PC-9 (cell line): ENCODE measurements around the gene CBR4. TPM values are rescaled to one million over a fixed set of nuclear protein-coding genes. Genes with fewer than 3 reads are reported as not detected.
A peak's percentile ranks its signal among the peaks of the same experiment; 100 is the strongest.

ENCODE experiments used
- BruUV-seq: library from RNA; stranded (reverse); fragments of 400-500 nt; replicated peaks from 2 replicates; lab custom pipeline; 2021; lab: Mats Ljungman, UMichigan
- CTCF ChIA-PET: fragments of 300-600 bp; sonication (Branson Sonifier 250); formaldehyde crosslinking; loops from one replicate; lab custom pipeline; 2022; ENCODE audit warnings: antibody characterized with exemption; lab: Charles Lee
- POLR2A ChIA-PET: fragments of 300-600 bp; sonication (Branson Sonifier 250); formaldehyde crosslinking; loops from one replicate; lab custom pipeline; 2022; ENCODE audit warnings: antibody characterized with exemption; ENCODE audit not compliant: unreplicated experiment; lab: Charles Lee
- DNase-seq, 2 experiments: peaks; one replicate each; pipeline versions ENCODE4 v3.0.0 to v3.0.0-alpha.2; 2015 to 2022; ENCODE audit warnings: mixed read lengths in 1 of 2
- H2AFZ ChIP-seq: fragments of 200-600 bp; sonication (generic); 2 replicates; pipeline ENCODE4 v1.8.1; 2017; ENCODE audit warnings: antibody characterized with exemption
- H3F3A ChIP-seq: fragments of 200-600 bp; sonication (generic); 2 replicates; pipeline ENCODE4 v1.8.1; 2017; ENCODE audit warnings: antibody characterized with exemption, mild to moderate bottlenecking, low read depth; ENCODE audit not compliant: insufficient read depth
- H3K27ac ChIP-seq: fragments of 200-600 bp; sonication (generic); 2 replicates; pipeline ENCODE4 v1.6.1; 2016; ENCODE audit warnings: mixed run types
- H3K27me3 ChIP-seq: fragments of 200-600 bp; sonication (generic); 2 replicates; pipeline ENCODE4 v1.6.1; 2016; ENCODE audit warnings: low read depth, mixed run types; ENCODE audit not compliant: insufficient read depth
- H3K36me3 ChIP-seq: fragments of 200-600 bp; sonication (generic); 2 replicates; pipeline ENCODE4 v1.6.1; 2016; ENCODE audit warnings: low read depth, mixed run types
- H3K4me1 ChIP-seq: fragments of 200-600 bp; sonication (generic); replicated peaks from 2 replicates; pipeline ENCODE4 v1.6.1; 2016; ENCODE audit warnings: mixed run types; ENCODE audit not compliant: insufficient read depth
- H3K4me2 ChIP-seq: fragments of 200-600 bp; sonication (generic); 2 replicates; pipeline ENCODE4 v1.6.1; 2017; ENCODE audit warnings: mixed run types
- H3K4me3 ChIP-seq: fragments of 200-600 bp; sonication (generic); 2 replicates; pipeline ENCODE4 v1.6.1; 2016; ENCODE audit warnings: mixed run types
- H3K79me2 ChIP-seq: fragments of 200-600 bp; sonication (generic); 2 replicates; pipeline ENCODE4 v1.6.1; 2017; ENCODE audit warnings: low read depth, mixed run types
- H3K9me2 ChIP-seq: fragments of 200-600 bp; sonication (generic); 2 replicates; pipeline ENCODE4 v1.8.1; 2017; ENCODE audit warnings: mild to moderate bottlenecking; ENCODE audit not compliant: insufficient read depth
- H3K9me3 ChIP-seq: fragments of 200-600 bp; sonication (generic); 2 replicates; pipeline ENCODE4 v1.8.1; 2016; ENCODE audit warnings: low read depth; ENCODE audit not compliant: insufficient read depth
- H4K20me1 ChIP-seq: fragments of 200-600 bp; sonication (generic); 2 replicates; pipeline ENCODE4 v1.8.1; 2017; ENCODE audit not compliant: insufficient read depth
- EZH2 ChIP-seq: fragments of 200-600 bp; sonication (generic); IDR thresholded peaks from 2 replicates; pipeline ENCODE4 v1.8.0; 2017; ENCODE audit warnings: antibody characterized with exemption, low read depth
- intact Hi-C: fragments of 100-400 bp; cut with micrococcal nuclease; formaldehyde crosslinking; loops from one replicate; pipeline ENCODE4 v1.10.0; 2022; ENCODE audit not compliant: unreplicated experiment
- total RNA-seq: library from RNA; stranded (reverse); gene quantifications from 2 replicates; pipeline ENCODE4 v1.2.3, GENCODE V29; 2021
- TF ChIP-seq, protein P1 (sequence below): fragments of 200-600 bp; sonication (generic); conservative IDR thresholded peaks from 2 replicates; pipeline ENCODE4 v1.6.1; 2017; ENCODE audit warnings: mixed run types, antibody characterized with exemption, mild to moderate bottlenecking, moderate library complexity

Gene CBR4
- total RNA-seq, 1 experiment from 2014 or later = 28.9 TPM

DNA sequence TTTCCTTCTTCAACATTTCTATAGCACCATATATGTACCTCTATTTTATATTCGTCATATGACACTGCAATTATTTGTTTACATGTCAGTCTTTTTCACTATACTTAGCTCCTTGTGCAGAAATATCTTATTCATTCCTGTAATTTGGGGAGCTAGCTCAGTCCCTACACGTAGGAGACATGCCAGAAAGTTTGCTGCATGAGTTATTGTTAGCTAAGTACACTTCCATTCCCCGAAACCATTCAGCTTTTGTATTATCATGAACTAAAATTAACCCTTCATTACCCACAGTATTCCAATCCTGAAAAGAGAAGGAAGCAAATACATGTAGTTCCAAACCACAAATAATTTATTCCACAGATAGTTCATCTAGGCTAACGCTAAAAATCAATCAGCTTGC lies 10.2 kb downstream of the CBR4 start:
- Histone ChIP-seq H3K4me3 (no peak overlapping the region), H3K9me2 (no peaks in the 10 kb centered on the region), H3K27me3 (no peaks in the 10 kb centered on the region), H3F3A (no peaks in the 10 kb centered on the region), H3K9me3 (no peaks in the 10 kb centered on the region), H4K20me1 (no peaks in the 10 kb centered on the region), H2AFZ (no peak overlapping the region), H3K4me1 (no peaks in the 10 kb centered on the region), H3K27ac (no peak overlapping the region), H3K79me2 (no peaks in the 10 kb centered on the region), H3K4me2 (no peak overlapping the region), H3K36me3 (no peaks in the 10 kb centered on the region; the same call in 1 of the 2 replicates)
- no peak for DNase-seq
- intact Hi-C loops = loop anchor here (10.0 kb wide), 2 partner anchors 565 to 745 kb away; no protein-coding TSS in a partner anchor
- BruUV-seq = no TSS peak
- TF ChIP-seq EZH2 = no peak
- TF ChIP-seq, protein P1, sequence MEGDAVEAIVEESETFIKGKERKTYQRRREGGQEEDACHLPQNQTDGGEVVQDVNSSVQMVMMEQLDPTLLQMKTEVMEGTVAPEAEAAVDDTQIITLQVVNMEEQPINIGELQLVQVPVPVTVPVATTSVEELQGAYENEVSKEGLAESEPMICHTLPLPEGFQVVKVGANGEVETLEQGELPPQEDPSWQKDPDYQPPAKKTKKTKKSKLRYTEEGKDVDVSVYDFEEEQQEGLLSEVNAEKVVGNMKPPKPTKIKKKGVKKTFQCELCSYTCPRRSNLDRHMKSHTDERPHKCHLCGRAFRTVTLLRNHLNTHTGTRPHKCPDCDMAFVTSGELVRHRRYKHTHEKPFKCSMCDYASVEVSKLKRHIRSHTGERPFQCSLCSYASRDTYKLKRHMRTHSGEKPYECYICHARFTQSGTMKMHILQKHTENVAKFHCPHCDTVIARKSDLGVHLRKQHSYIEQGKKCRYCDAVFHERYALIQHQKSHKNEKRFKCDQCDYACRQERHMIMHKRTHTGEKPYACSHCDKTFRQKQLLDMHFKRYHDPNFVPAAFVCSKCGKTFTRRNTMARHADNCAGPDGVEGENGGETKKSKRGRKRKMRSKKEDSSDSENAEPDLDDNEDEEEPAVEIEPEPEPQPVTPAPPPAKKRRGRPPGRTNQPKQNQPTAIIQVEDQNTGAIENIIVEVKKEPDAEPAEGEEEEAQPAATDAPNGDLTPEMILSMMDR = no peak
- ChIA-PET POLR2A (interaction anchor here (0.6 to 0.7 kb wide), 2 partner anchors 10 to 267 kb away, joined by 6 to 8 read pairs; partner anchors contain the start of gene CBR4), CTCF (no interaction called here)

DNA sequence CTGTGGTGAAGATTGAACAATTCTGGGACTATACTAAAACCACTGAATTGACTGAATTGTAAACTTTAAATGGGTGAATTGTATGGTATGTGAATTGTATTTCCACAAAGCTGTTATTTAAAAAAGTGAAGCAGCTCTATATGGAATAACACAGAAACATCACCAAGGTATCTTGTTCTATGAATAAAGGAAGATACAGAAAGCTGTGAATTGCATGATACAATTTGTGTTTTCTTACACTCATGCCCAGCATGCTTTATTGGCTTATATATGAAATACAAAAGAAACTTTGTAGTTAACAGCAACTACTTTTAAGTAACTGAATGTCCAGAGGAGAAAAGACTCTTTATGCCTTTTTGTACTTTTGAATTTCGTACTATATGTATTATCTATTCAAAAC lies 11.5 kb downstream of the CBR4 start:
- no peaks in the 10 kb centered on the region for H3K4me1 ChIP-seq
- no peak overlapping the region for H3K27ac ChIP-seq
- no peaks in the 10 kb centered on the region for H3F3A ChIP-seq
- H4K20me1 ChIP-seq = no peaks in the 10 kb centered on the region
- no TSS peak for BruUV-seq
- no peak overlapping the region for H2AFZ ChIP-seq
- no peak overlapping the region for H3K4me2 ChIP-seq
- H3K36me3 ChIP-seq = no peaks in the 10 kb centered on the region; the same call in 1 of the 2 replicates
- H3K79me2 ChIP-seq = no peaks in the 10 kb centered on the region
- no peaks in the 10 kb centered on the region for H3K27me3 ChIP-seq
- no peak for TF ChIP-seq EZH2
- TF ChIP-seq, protein P1 = no peak
- ChIA-PET POLR2A (no interaction called here), CTCF (no interaction called here)
- DNase-seq = no peak
- H3K4me3 ChIP-seq = no peak overlapping the region
- intact Hi-C loops = loop anchor here (10.0 kb wide), 2 partner anchors 566 to 746 kb away; no protein-coding TSS in a partner anchor
- no peaks in the 10 kb centered on the region for H3K9me2 ChIP-seq
- H3K9me3 ChIP-seq = no peaks in the 10 kb centered on the region

DNA sequence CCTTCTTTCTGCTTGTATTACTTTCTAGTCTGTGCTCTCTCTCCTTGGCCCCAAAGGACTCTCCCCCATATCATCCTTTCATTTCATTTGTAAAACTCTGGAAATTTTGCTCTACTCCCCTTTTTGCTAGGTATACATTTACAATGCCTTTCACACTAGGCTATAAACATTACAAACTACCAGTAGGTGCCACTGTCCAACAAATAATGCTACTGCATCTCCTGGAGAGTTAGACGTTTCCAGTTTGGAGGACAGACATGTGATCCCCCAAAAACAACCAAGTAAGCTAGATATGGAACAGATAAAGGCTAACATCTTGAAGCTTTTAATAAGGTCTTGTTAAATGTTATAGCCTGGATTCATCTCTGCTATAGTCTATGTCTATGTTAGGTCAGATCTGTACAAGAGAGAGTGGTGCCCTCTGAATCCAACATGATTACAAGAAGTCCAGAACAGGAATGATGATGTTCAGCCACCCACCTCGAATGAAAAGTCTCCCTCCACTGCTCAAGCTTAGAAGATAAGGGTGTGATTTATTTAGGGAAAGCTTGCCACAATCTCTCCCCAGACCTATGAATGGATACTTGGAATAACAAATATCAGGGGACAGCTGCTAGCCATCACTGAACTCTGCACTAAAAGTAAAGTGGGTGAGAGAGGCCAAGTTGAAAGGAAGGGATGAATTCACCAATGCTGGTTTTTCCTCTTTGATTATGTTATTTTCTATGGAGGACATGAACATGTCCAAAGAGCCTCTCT lies 14.3 kb downstream of the CBR4 start:
- no TSS peak for BruUV-seq
- TF ChIP-seq, protein P1 = peak; percentile 33; the same call in 1 of the 2 replicates
- no peak for TF ChIP-seq EZH2
- H3K4me2 ChIP-seq = no peak overlapping the region
- CTCF ChIA-PET = interaction anchor here (0.7 kb wide), 1 partner anchor 605 kb away, joined by 4 read pairs; no protein-coding TSS in a partner anchor
- no peaks in the 10 kb centered on the region for H3K27me3 ChIP-seq
- H3K4me1 ChIP-seq = no peaks in the 10 kb centered on the region
- no peak overlapping the region for H3K27ac ChIP-seq
- no peak overlapping the region for H3K4me3 ChIP-seq
- H3K9me2 ChIP-seq = no peaks in the 10 kb centered on the region
- intact Hi-C loops = loop anchor here (1.0 to 10.0 kb wide), 3 partner anchors 491 to 749 kb away; no protein-coding TSS in a partner anchor
- no peaks in the 10 kb centered on the region for H3K79me2 ChIP-seq
- POLR2A ChIA-PET = no interaction called here
- H3F3A ChIP-seq = no peaks in the 10 kb centered on the region
- peak in 1 of 2 experiments; percentile 4 for DNase-seq
- no peaks in the 10 kb centered on the region; the same call in 1 of the 2 replicates for H3K36me3 ChIP-seq
- H2AFZ ChIP-seq = no peak overlapping the region
- H3K9me3 ChIP-seq = no peaks in the 10 kb centered on the region
- H4K20me1 ChIP-seq = no peaks in the 10 kb centered on the region
